HEK293 (cell line): ENCODE measurements around the gene LRFN2.
A peak's percentile ranks its signal among the peaks of the same experiment; 100 is the strongest.

Source experiments
- CTCF ChIA-PET: fragments of 350-600 bp; formaldehyde crosslinking; extraction: SDS; loops from one replicate; lab custom pipeline; 2021; ENCODE audit warnings: antibody characterized with exemption; lab: Yijun Ruan, JAX
- POLR2A ChIA-PET: fragments of 300-600 bp; formaldehyde crosslinking; extraction: SDS; loops from one replicate; lab custom pipeline; 2020; ENCODE audit warnings: antibody characterized with exemption, inconsistent platforms; lab: Yijun Ruan, JAX
- H3K27ac ChIP-seq: fragments of 200-500 bp; sonication (Bioruptor generic); 2 replicates; pipeline ENCODE4 v1.5.1; 2014; ENCODE audit warnings: low read depth, low read length, control low read depth, inconsistent platforms; ENCODE audit errors: extremely low read depth
- H3K36me3 ChIP-seq, 2 experiments: fragments of 200-500 bp in 1 of 2; sonication (Bioruptor generic) in 1 of 2; 1 replicate in 1 of 2; 2 replicates in 1 of 2; pipeline ENCODE4 v1.5.1; 2014 to 2017; ENCODE audit warnings: inconsistent platforms in 2 of 2, low read length in 2 of 2; ENCODE audit not compliant: control insufficient read depth in 2 of 2, insufficient read depth in 1 of 2
- H3K4me1 ChIP-seq: fragments of 200-500 bp; sonication (Bioruptor generic); 2 replicates; pipeline ENCODE4 v1.5.1; 2014; ENCODE audit warnings: mild to moderate bottlenecking, low read length, inconsistent platforms; ENCODE audit not compliant: control insufficient read depth, insufficient read depth
- H3K4me3 ChIP-seq: 2 replicates; pipeline ENCODE4 v1.5.1; 2011; ENCODE audit warnings: low read depth, mild to moderate bottlenecking, control low read depth, low read length, moderate library complexity
- H3K9me3 ChIP-seq: fragments of 200-500 bp; sonication (Bioruptor generic); 2 replicates; pipeline ENCODE4 v1.5.1; 2014; ENCODE audit warnings: low read depth, low read length, inconsistent platforms; ENCODE audit not compliant: control insufficient read depth, insufficient read depth
- GFI1B ChIP-seq: fragments of 450-650 bp; formaldehyde crosslinking; IDR thresholded peaks from 2 replicates; pipeline ENCODE4 v1.5.1; 2016; ENCODE audit warnings: missing biosample characterization, missing genetic modification characterization
- GLI4 ChIP-seq: fragments of 450-650 bp; formaldehyde crosslinking; IDR thresholded peaks from 2 replicates; pipeline ENCODE4 v1.5.1; 2016; ENCODE audit warnings: missing biosample characterization, missing genetic modification characterization
- KLF16 ChIP-seq: fragments of 450-650 bp; formaldehyde crosslinking; IDR thresholded peaks from 2 replicates; pipeline ENCODE4 v1.5.1; 2017; ENCODE audit warnings: missing biosample characterization, missing genetic modification characterization
- SP2 ChIP-seq: fragments of 450-650 bp; formaldehyde crosslinking; IDR thresholded peaks from 2 replicates; pipeline ENCODE4 v1.5.1; 2016; ENCODE audit warnings: missing biosample characterization, missing genetic modification characterization
- ZBTB17 ChIP-seq: fragments of 450-650 bp; formaldehyde crosslinking; IDR thresholded peaks from 2 replicates; pipeline ENCODE4 v1.5.1; 2016; ENCODE audit warnings: missing biosample characterization, missing genetic modification characterization
- ZNF112 ChIP-seq: fragments of 450-650 bp; formaldehyde crosslinking; IDR thresholded peaks from 2 replicates; pipeline ENCODE4 v1.5.0; 2017; ENCODE audit warnings: missing biosample characterization, missing genetic modification characterization
- ZNF140 ChIP-seq: fragments of 450-650 bp; formaldehyde crosslinking; IDR thresholded peaks from 2 replicates; pipeline ENCODE4 v1.5.1; 2016; ENCODE audit warnings: missing biosample characterization, missing genetic modification characterization
- ZNF311 ChIP-seq: fragments of 450-650 bp; formaldehyde crosslinking; IDR thresholded peaks from 2 replicates; pipeline ENCODE4 v1.5.1; 2017; ENCODE audit warnings: missing biosample characterization, missing genetic modification characterization, borderline replicate concordance
- ZNF510 ChIP-seq: fragments of 450-650 bp; formaldehyde crosslinking; IDR thresholded peaks from 2 replicates; pipeline ENCODE4 v1.5.1; 2018; ENCODE audit warnings: mild to moderate bottlenecking, missing genetic modification characterization, missing biosample characterization; ENCODE audit not compliant: insufficient replicate concordance
- ZNF530 ChIP-seq: fragments of 450-650 bp; formaldehyde crosslinking; IDR thresholded peaks from 2 replicates; pipeline ENCODE4 v1.5.1; 2016; ENCODE audit warnings: low read depth, missing biosample characterization, missing genetic modification characterization
- ZNF560 ChIP-seq: fragments of 450-650 bp; formaldehyde crosslinking; IDR thresholded peaks from 2 replicates; pipeline ENCODE4 v1.5.1; 2017; ENCODE audit warnings: missing biosample characterization, missing genetic modification characterization, borderline replicate concordance
- ZNF626 ChIP-seq: fragments of 450-650 bp; sonication (Bioruptor Pico); formaldehyde crosslinking; IDR thresholded peaks from 2 replicates; pipeline ENCODE4 v1.5.1; 2018; ENCODE audit warnings: missing biosample characterization, missing genetic modification characterization, inconsistent platforms
- ZNF629 ChIP-seq: fragments of 450-650 bp; formaldehyde crosslinking; IDR thresholded peaks from 2 replicates; pipeline ENCODE4 v1.5.1; 2017; ENCODE audit warnings: missing biosample characterization, missing genetic modification characterization
- ZNF654 ChIP-seq: fragments of 450-650 bp; formaldehyde crosslinking; IDR thresholded peaks from 2 replicates; pipeline ENCODE4 v1.5.1; 2016; ENCODE audit warnings: low read depth, missing biosample characterization, missing genetic modification characterization
- ZNF664 ChIP-seq: fragments of 450-650 bp; formaldehyde crosslinking; IDR thresholded peaks from 2 replicates; pipeline ENCODE4 v1.5.1; 2016; ENCODE audit warnings: missing biosample characterization, missing genetic modification characterization
- ZNF677 ChIP-seq: fragments of 450-650 bp; IDR thresholded peaks from 2 replicates; pipeline ENCODE4 v1.5.0; 2018; ENCODE audit warnings: missing biosample characterization, mild to moderate bottlenecking, missing genetic modification characterization, moderate library complexity
- TF ChIP-seq, protein P1 (sequence below): fragments of 450-650 bp; formaldehyde crosslinking; IDR thresholded peaks from 2 replicates; pipeline ENCODE4 v1.5.1; 2016; ENCODE audit warnings: missing biosample characterization, missing genetic modification characterization
- TF ChIP-seq, protein P2 (sequence below): fragments of 450-650 bp; formaldehyde crosslinking; IDR thresholded peaks from 2 replicates; pipeline ENCODE4 v1.5.1; 2016; ENCODE audit warnings: missing biosample characterization, missing genetic modification characterization
- TF ChIP-seq, protein P3 (sequence below): fragments of 450-650 bp; formaldehyde crosslinking; IDR thresholded peaks from 2 replicates; pipeline ENCODE4 v1.5.1; 2016; ENCODE audit warnings: missing biosample characterization, missing genetic modification characterization
- TF ChIP-seq, protein P4 (sequence below): fragments of 450-650 bp; formaldehyde crosslinking; IDR thresholded peaks from 2 replicates; pipeline ENCODE4 v1.5.1; 2016; ENCODE audit warnings: missing biosample characterization, missing genetic modification characterization

Gene LRFN2

DNA sequence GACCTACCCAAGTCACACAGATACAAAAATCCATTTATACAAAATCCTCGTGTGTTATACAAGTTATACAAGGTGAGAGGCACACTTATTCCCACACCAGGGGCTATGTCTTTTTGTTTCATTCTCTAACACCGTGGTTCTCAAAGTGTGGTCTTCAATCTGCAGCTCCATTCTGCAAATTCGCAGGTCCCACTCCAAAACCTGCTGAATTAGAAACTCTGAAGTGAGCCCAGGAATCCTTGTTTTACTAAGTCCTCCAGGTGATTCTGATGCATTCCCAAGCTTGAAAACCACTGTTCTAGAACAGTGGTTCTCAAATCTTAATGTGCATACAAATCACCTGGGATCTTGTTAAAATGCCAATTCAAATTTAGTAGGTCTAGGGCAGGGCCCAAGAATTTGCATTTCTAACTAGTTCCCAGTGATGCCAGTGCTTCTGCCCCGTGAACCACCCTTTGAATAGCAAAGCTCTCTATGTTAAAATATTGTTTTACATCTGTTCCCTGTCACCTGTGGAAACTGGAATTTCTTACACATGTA lies 35.1 kb downstream of the LRFN2 start:
- CTCF ChIA-PET, result interaction anchor here (0.7 to 2.1 kb wide), 9 partner anchors 12 to 1130 kb away, joined by 3 to 7 read pairs (median 4); no protein-coding TSS in a partner anchor
- POLR2A ChIA-PET, result no interaction called here
- no peaks in the 10 kb centered on the region for H3K4me1 ChIP-seq
- H3K27ac ChIP-seq, result no peak overlapping the region
- TF ChIP-seq KLF16 (tag by site-specific recombination), result no peak
- no peak for TF ChIP-seq ZNF629 (tag by site-specific recombination)
- no peak for TF ChIP-seq ZNF677 (tag by site-specific recombination)
- TF ChIP-seq, protein P1, sequence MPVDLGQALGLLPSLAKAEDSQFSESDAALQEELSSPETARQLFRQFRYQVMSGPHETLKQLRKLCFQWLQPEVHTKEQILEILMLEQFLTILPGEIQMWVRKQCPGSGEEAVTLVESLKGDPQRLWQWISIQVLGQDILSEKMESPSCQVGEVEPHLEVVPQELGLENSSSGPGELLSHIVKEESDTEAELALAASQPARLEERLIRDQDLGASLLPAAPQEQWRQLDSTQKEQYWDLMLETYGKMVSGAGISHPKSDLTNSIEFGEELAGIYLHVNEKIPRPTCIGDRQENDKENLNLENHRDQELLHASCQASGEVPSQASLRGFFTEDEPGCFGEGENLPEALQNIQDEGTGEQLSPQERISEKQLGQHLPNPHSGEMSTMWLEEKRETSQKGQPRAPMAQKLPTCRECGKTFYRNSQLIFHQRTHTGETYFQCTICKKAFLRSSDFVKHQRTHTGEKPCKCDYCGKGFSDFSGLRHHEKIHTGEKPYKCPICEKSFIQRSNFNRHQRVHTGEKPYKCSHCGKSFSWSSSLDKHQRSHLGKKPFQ, result no peak
- no peak for TF ChIP-seq ZBTB17 (tag by site-specific recombination)
- TF ChIP-seq, protein P2, sequence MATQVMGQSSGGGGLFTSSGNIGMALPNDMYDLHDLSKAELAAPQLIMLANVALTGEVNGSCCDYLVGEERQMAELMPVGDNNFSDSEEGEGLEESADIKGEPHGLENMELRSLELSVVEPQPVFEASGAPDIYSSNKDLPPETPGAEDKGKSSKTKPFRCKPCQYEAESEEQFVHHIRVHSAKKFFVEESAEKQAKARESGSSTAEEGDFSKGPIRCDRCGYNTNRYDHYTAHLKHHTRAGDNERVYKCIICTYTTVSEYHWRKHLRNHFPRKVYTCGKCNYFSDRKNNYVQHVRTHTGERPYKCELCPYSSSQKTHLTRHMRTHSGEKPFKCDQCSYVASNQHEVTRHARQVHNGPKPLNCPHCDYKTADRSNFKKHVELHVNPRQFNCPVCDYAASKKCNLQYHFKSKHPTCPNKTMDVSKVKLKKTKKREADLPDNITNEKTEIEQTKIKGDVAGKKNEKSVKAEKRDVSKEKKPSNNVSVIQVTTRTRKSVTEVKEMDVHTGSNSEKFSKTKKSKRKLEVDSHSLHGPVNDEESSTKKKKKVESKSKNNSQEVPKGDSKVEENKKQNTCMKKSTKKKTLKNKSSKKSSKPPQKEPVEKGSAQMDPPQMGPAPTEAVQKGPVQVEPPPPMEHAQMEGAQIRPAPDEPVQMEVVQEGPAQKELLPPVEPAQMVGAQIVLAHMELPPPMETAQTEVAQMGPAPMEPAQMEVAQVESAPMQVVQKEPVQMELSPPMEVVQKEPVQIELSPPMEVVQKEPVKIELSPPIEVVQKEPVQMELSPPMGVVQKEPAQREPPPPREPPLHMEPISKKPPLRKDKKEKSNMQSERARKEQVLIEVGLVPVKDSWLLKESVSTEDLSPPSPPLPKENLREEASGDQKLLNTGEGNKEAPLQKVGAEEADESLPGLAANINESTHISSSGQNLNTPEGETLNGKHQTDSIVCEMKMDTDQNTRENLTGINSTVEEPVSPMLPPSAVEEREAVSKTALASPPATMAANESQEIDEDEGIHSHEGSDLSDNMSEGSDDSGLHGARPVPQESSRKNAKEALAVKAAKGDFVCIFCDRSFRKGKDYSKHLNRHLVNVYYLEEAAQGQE (tag by site-specific recombination), result no peak
- TF ChIP-seq ZNF664 (tag by site-specific recombination), result no peak
- no peak for TF ChIP-seq ZNF530 (tag by site-specific recombination)
- TF ChIP-seq, protein P3, sequence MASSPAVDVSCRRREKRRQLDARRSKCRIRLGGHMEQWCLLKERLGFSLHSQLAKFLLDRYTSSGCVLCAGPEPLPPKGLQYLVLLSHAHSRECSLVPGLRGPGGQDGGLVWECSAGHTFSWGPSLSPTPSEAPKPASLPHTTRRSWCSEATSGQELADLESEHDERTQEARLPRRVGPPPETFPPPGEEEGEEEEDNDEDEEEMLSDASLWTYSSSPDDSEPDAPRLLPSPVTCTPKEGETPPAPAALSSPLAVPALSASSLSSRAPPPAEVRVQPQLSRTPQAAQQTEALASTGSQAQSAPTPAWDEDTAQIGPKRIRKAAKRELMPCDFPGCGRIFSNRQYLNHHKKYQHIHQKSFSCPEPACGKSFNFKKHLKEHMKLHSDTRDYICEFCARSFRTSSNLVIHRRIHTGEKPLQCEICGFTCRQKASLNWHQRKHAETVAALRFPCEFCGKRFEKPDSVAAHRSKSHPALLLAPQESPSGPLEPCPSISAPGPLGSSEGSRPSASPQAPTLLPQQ (tag by site-specific recombination), result no peak
- TF ChIP-seq ZNF560 (tag by site-specific recombination), result no peak
- TF ChIP-seq ZNF112 (tag by site-specific recombination), result no peak
- no peak for TF ChIP-seq GFI1B (tag by site-specific recombination)
- TF ChIP-seq ZNF140 (tag by site-specific recombination), result no peak
- TF ChIP-seq ZNF626, result no peak
- TF ChIP-seq SP2, result no peak
- TF ChIP-seq ZNF311 (tag by site-specific recombination), result no peak
- no peak for TF ChIP-seq GLI4 (tag by site-specific recombination)
- TF ChIP-seq ZNF654, result no peak
- TF ChIP-seq, all 188 proteins: peak for 0
- Histone ChIP-seq H3K9me3 (no peaks in the 10 kb centered on the region), H3K4me3 (no peak overlapping the region), H3K36me3 (no peaks in the 10 kb centered on the region)

DNA sequence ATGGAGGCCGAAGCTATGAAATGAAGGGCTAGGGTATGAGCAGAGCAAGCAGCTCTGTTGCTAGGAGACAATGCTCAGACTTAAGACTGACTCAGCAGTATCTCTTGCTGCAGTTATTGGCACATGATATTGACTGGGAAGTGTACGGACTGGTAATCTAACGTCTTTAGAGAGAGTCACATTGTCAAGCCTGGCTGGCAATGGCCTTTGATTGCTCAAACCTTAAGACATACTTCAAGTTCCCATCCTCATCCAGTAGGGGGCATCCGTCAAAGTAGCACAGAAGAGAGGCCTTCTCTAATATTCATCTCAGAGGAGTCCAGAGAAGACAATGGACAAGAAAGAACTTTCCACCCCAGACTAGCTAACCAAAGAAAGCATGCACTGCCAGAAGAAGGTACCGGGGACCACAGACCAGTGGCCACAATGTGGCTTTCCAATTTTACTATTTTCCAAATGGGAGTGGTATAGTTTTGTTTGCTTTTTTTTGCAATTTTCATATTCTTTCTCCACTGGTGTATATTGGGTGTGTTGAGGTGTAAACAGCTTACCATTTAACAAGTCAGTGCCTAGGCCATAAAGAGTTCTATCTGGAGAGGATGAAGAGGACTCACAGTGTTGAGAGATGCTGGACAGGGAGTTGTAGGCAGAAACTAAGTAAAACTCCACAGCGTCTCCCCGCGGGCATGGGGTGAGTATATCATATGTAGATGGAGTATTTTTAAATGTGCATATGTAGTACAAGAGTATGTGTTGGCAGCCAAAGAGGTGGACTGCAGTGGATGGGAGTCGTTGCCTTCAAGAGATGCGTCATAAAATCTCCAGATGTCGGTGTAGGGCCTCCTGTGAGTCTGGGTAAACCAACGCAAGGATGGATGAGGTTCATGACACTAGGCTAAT lies 36.7 kb downstream of the LRFN2 start:
- no peak for TF ChIP-seq ZNF510 (tag by site-specific recombination)
- TF ChIP-seq, protein P4, sequence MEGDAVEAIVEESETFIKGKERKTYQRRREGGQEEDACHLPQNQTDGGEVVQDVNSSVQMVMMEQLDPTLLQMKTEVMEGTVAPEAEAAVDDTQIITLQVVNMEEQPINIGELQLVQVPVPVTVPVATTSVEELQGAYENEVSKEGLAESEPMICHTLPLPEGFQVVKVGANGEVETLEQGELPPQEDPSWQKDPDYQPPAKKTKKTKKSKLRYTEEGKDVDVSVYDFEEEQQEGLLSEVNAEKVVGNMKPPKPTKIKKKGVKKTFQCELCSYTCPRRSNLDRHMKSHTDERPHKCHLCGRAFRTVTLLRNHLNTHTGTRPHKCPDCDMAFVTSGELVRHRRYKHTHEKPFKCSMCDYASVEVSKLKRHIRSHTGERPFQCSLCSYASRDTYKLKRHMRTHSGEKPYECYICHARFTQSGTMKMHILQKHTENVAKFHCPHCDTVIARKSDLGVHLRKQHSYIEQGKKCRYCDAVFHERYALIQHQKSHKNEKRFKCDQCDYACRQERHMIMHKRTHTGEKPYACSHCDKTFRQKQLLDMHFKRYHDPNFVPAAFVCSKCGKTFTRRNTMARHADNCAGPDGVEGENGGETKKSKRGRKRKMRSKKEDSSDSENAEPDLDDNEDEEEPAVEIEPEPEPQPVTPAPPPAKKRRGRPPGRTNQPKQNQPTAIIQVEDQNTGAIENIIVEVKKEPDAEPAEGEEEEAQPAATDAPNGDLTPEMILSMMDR (tag by site-specific recombination), result peak; percentile 29; the same call in 1 of the 2 replicates
- peak; percentile 24 for TF ChIP-seq ZNF654
- POLR2A ChIA-PET, result no interaction called here

More for the DNA sequence above, 36.7 kb downstream of the LRFN2 start:
- no peaks in the 10 kb centered on the region for H3K9me3 ChIP-seq
- CTCF ChIA-PET, result interaction anchor here (0.6 to 2.4 kb wide), 30 partner anchors 9 to 754 kb away, joined by 3 to 11 read pairs (median 4); no protein-coding TSS in a partner anchor
- no peaks in the 10 kb centered on the region for H3K4me1 ChIP-seq
- no peak overlapping the region for H3K27ac ChIP-seq
- no peak overlapping the region for H3K4me3 ChIP-seq
- no peaks in the 10 kb centered on the region for H3K36me3 ChIP-seq
